Neural progenitor cell (in vitro differentiated cells): ENCODE measurements around the gene DLL3. TPM values are rescaled to one million over a fixed set of nuclear protein-coding genes. Genes with fewer than 3 reads are reported as not detected.

ENCODE experiments used
- DNase-seq: peaks from one replicate; pipeline ENCODE4 v3.0.0-alpha.2; 2016; ENCODE audit warnings: low spot score
- H2AFZ ChIP-seq: fragments of 200-600 bp; sonication (generic); replicated peaks from 2 replicates; pipeline ENCODE4 v1.6.1; 2016; ENCODE audit warnings: antibody characterized with exemption
- H3F3A ChIP-seq: fragments of 200-600 bp; sonication (generic); 2 replicates; pipeline ENCODE4 v1.6.1; 2016; ENCODE audit warnings: antibody characterized with exemption, low read depth
- H3K27ac ChIP-seq: fragments of 200-600 bp; sonication (generic); 2 replicates; pipeline ENCODE4 v1.5.1; 2016; ENCODE audit warnings: mild to moderate bottlenecking
- H3K27me3 ChIP-seq: fragments of 200-600 bp; sonication (generic); 2 replicates; pipeline ENCODE4 v1.6.1; 2016; ENCODE audit warnings: mild to moderate bottlenecking, moderate library complexity
- H3K36me3 ChIP-seq: fragments of 200-600 bp; sonication (generic); 2 replicates; pipeline ENCODE4 v1.5.1; 2016
- H3K4me1 ChIP-seq: fragments of 200-600 bp; sonication (generic); 2 replicates; pipeline ENCODE4 v1.6.1; 2016; ENCODE audit warnings: mixed run types
- H3K4me2 ChIP-seq: fragments of 200-600 bp; sonication (generic); 2 replicates; pipeline ENCODE4 v1.6.1; 2016
- H3K4me3 ChIP-seq: fragments of 200-600 bp; sonication (generic); 2 replicates; pipeline ENCODE4 v1.5.1; 2016
- H3K79me2 ChIP-seq: fragments of 200-600 bp; sonication (generic); 2 replicates; pipeline ENCODE4 v1.6.1; 2016; ENCODE audit warnings: low read depth
- H3K9ac ChIP-seq: fragments of 200-600 bp; sonication (generic); 2 replicates; pipeline ENCODE4 v1.6.1; 2016
- H3K9me3 ChIP-seq: fragments of 200-600 bp; sonication (generic); 2 replicates; pipeline ENCODE4 v1.5.1; 2016; ENCODE audit warnings: low read depth
- H4K20me1 ChIP-seq: fragments of 200-600 bp; sonication (generic); 2 replicates; pipeline ENCODE4 v1.6.1; 2016; ENCODE audit warnings: low read depth
- H3K27ac Mint-ChIP-seq: 3 replicates; pipeline ENCODE4 v1.8.0; 2021; ENCODE audit warnings: mixed read lengths
- H3K27me3 Mint-ChIP-seq: 2 replicates; pipeline ENCODE4 v1.8.0; 2022; ENCODE audit warnings: low read depth, mild to moderate bottlenecking, inconsistent platforms, moderate library complexity, mixed read lengths; ENCODE audit not compliant: insufficient read depth
- H3K36me3 Mint-ChIP-seq: 3 replicates; pipeline ENCODE4 v1.8.0; 2021; ENCODE audit warnings: mixed read lengths
- H3K4me1 Mint-ChIP-seq: 3 replicates; pipeline ENCODE4 v1.8.0; 2021; ENCODE audit warnings: mixed read lengths
- H3K4me3 Mint-ChIP-seq: 3 replicates; pipeline ENCODE4 v1.8.0; 2021; ENCODE audit warnings: mild to moderate bottlenecking, moderate library complexity, mixed read lengths
- H3K9me3 Mint-ChIP-seq: 3 replicates; pipeline ENCODE4 v1.8.0; 2020; ENCODE audit warnings: mixed read lengths
- EZH2 ChIP-seq: fragments of 200-600 bp; sonication (generic); IDR thresholded peaks from 2 replicates; pipeline ENCODE4 v1.6.1; 2017; ENCODE audit warnings: antibody characterized with exemption, mild to moderate bottlenecking, moderate library complexity
- EZH2phosphoT487 ChIP-seq: fragments of 200-600 bp; sonication (generic); IDR thresholded peaks from 2 replicates; pipeline ENCODE4 v1.6.1; 2017; ENCODE audit warnings: antibody characterized with exemption
- total RNA-seq: library from RNA; depleted of rRNA; stranded (reverse); fragments of >200 nt; gene quantifications from 2 replicates; pipeline ENCODE4 v1.2.3, GENCODE V29; 2015; ENCODE audit warnings: low replicate concordance
- TF ChIP-seq, protein P1 (sequence below): fragments of 200-600 bp; sonication (generic); IDR thresholded peaks from 2 replicates; pipeline ENCODE4 v1.5.1; 2017; ENCODE audit warnings: antibody characterized with exemption, mild to moderate bottlenecking

Gene DLL3
- total RNA-seq, 1 donor from 2014 or later: 0.37 TPM

DNA sequence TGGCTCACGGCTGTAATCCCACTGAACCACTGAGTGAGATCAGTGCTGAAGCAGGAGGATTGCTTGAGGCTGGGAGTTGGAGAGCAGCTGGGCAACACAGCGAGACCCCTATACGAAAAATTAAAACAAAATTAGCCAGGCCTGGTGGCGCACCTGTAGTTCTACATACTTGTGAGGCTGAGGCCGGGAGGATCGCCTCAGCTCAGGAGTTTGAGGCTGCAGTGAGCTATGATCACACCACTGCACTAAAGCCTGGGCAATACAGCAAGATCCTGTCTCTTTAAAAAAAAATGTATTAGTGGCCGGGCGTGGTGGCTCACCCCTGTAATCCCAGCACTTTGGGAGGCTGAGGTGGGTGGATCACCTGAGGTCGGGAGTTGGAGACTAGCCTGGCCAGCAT is 9.9 kb downstream of the DLL3 start:
- H3K27me3 ChIP-seq: peaks cover 75% of the 10 kb centered on the region
- no peak overlapping the region for H3K4me3 ChIP-seq

DNA sequence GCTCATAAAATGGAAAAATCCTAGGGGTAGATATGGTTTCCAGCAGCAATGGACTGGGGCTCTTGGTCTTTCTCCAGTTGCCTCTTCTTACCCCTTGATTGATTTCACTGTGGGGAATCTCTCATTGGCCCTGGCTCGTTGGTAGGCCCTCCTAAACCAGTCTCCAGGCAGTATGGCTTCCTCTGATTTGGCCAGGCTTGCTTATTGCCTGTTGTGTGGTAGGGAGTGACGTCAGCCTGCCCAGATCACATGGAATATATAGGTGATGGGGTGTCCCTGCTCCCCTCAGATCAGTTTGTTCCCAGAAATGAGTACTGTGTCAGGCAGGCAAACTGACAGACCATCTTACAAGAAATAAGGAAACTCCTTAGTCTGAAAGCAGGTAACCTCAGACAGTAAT is 10.5 kb downstream of the DLL3 start:
- Histone ChIP-seq H3K79me2 (no peaks in the 10 kb centered on the region), H3K36me3 (no peaks in the 10 kb centered on the region), H3K27me3 (peaks cover 75% of the 10 kb centered on the region), H3K27ac (no peak overlapping the region), H3K9ac (no peak overlapping the region), H3F3A (peaks cover 28% of the 10 kb centered on the region), H2AFZ (no peak overlapping the region), H3K9me3 (no peaks in the 10 kb centered on the region), H3K4me3 (no peak overlapping the region), H4K20me1 (no peaks in the 10 kb centered on the region), H3K4me1 (peaks cover 3% of the 10 kb centered on the region), H3K4me2 (no peak overlapping the region)
- Mint-ChIP-seq H3K4me3 (peak overlapping the region; percentile 60), H3K9me3 (peaks cover 9% of the 10 kb centered on the region), H3K4me1 (peaks cover 14% of the 10 kb centered on the region), H3K36me3 (no peaks in the 10 kb centered on the region), H3K27me3 (peaks cover 62% of the 10 kb centered on the region), H3K27ac (no peak overlapping the region)
- no peak for TF ChIP-seq EZH2phosphoT487
- TF ChIP-seq, protein P1, sequence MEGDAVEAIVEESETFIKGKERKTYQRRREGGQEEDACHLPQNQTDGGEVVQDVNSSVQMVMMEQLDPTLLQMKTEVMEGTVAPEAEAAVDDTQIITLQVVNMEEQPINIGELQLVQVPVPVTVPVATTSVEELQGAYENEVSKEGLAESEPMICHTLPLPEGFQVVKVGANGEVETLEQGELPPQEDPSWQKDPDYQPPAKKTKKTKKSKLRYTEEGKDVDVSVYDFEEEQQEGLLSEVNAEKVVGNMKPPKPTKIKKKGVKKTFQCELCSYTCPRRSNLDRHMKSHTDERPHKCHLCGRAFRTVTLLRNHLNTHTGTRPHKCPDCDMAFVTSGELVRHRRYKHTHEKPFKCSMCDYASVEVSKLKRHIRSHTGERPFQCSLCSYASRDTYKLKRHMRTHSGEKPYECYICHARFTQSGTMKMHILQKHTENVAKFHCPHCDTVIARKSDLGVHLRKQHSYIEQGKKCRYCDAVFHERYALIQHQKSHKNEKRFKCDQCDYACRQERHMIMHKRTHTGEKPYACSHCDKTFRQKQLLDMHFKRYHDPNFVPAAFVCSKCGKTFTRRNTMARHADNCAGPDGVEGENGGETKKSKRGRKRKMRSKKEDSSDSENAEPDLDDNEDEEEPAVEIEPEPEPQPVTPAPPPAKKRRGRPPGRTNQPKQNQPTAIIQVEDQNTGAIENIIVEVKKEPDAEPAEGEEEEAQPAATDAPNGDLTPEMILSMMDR: no peak
- no peak for TF ChIP-seq EZH2
- no peak for DNase-seq

More for the DNA sequence above, 9.9 kb downstream of the DLL3 start:
- no peaks in the 10 kb centered on the region for H3K9me3 ChIP-seq
- no peaks in the 10 kb centered on the region for H3K36me3 ChIP-seq
- TF ChIP-seq, protein P1: no peak
- no peak for TF ChIP-seq EZH2phosphoT487
- TF ChIP-seq EZH2: no peak
- H3K4me1 ChIP-seq: peaks cover 3% of the 10 kb centered on the region
- Mint-ChIP-seq H3K4me1 (peaks cover 15% of the 10 kb centered on the region), H3K9me3 (peaks cover 9% of the 10 kb centered on the region), H3K36me3 (no peaks in the 10 kb centered on the region), H3K4me3 (no peak overlapping the region), H3K27ac (no peak overlapping the region), H3K27me3 (peaks cover 58% of the 10 kb centered on the region)
- H3K9ac ChIP-seq: no peak overlapping the region
- H3F3A ChIP-seq: peaks cover 23% of the 10 kb centered on the region
- no peaks in the 10 kb centered on the region for H3K79me2 ChIP-seq
- H2AFZ ChIP-seq: no peak overlapping the region
- H4K20me1 ChIP-seq: no peaks in the 10 kb centered on the region
- H3K27ac ChIP-seq: no peak overlapping the region
- no peak for DNase-seq
- peak overlapping the region; percentile 67 for H3K4me2 ChIP-seq

DNA sequence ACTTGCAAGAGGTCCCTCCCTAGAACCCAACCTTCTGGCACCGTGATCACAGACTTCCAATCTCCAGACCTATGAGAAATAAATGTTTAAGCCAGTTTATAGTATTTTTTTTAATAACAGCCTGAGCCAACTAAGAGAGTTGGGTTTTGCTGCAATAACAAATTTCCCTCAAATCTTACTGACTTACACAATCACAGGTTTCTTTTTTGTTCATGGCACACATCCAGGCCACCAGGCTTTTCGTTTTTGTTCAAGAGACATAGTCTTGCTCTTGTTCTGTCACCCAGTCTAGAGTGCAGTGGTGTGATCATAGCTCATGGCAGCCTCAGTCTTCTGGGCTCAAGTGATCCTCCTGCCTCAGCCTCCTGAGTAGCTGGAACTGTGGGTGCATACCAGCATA is 14.2 kb downstream of the DLL3 start:
- H3K79me2 ChIP-seq: peaks cover 14% of the 10 kb centered on the region
- peaks cover 5% of the 10 kb centered on the region for H3K4me1 ChIP-seq
- Mint-ChIP-seq H3K4me1 (peaks cover 12% of the 10 kb centered on the region), H3K9me3 (peaks cover 3% of the 10 kb centered on the region), H3K4me3 (no peak overlapping the region), H3K36me3 (no peaks in the 10 kb centered on the region), H3K27ac (no peak overlapping the region), H3K27me3 (peaks cover 63% of the 10 kb centered on the region)
- H3K9me3 ChIP-seq: no peaks in the 10 kb centered on the region
- H3K27me3 ChIP-seq: peaks cover 64% of the 10 kb centered on the region
- peaks cover 24% of the 10 kb centered on the region for H3F3A ChIP-seq
- H3K4me2 ChIP-seq: no peak overlapping the region
- H4K20me1 ChIP-seq: no peaks in the 10 kb centered on the region
- no peak overlapping the region for H3K27ac ChIP-seq
- TF ChIP-seq EZH2phosphoT487: no peak
- H3K4me3 ChIP-seq: no peak overlapping the region
- no peak overlapping the region for H3K9ac ChIP-seq
- no peaks in the 10 kb centered on the region for H3K36me3 ChIP-seq
- DNase-seq: no peak
- H2AFZ ChIP-seq: no peak overlapping the region

DNA sequence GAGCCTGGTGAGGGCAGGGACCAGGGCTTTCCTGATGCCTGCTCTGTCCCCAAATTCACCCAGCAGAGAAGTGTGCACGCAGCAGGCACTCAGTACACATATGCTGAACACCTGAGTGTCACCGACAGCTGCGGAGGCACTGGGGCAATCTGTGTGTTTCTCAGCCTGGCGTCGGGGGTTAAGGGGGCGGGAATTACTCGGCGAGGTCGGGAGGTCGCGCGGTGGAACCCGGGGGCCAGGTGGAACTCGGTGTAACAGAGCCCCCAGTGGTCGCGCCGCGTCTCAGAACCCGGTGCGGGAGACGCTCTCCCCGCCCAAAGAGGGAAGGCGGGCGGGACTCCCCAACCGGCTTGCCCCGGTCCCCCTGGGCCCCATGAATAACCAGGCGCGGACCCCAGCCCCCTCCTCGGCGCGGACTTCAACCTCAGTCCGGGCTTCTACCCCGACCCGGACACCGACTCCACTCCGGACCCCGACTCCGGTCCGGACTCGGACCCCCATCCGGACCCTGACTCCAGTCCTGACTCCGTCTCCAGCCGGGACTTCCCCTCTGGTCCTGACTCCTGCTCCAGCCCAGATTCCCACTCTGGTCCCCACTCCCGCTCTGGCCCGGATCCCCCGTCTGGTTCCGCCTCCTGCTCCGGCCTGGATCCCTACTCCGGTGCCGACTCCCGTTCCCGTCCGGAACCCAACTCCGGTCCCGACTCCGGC is 16.2 kb downstream of the DLL3 start, which contains the start of gene SELENOV:
Gene SELENOV, plus strand, starts transcription at position 300 of the 711 bp plus-strand sequence. Its CDS starts 74 bp downstream, at position 374.
- Mint-ChIP-seq H3K9me3 (peaks cover 3% of the 10 kb centered on the region), H3K4me1 (peaks cover 19% of the 10 kb centered on the region), H3K27me3 (peaks cover 56% of the 10 kb centered on the region), H3K36me3 (no peaks in the 10 kb centered on the region), H3K4me3 (peak within 1 kb of the TSS; percentile 83), H3K27ac (no peak within 1 kb of the TSS)
- Histone ChIP-seq H3K4me2 (peak within 1 kb of the TSS; percentile 95), H3K9ac (peak within 1 kb of the TSS; percentile 47), H3K9me3 (no peaks in the 10 kb centered on the region), H3K4me3 (peak within 1 kb of the TSS; percentile 94), H3K36me3 (no peaks in the 10 kb centered on the region), H2AFZ (peak within 1 kb of the TSS; percentile 95), H4K20me1 (peaks cover 4% of the 10 kb centered on the region), H3K79me2 (peaks cover 14% of the 10 kb centered on the region), H3K27me3 (peaks cover 44% of the 10 kb centered on the region), H3K27ac (no peak within 1 kb of the TSS), H3F3A (peaks cover 31% of the 10 kb centered on the region), H3K4me1 (peaks cover 4% of the 10 kb centered on the region)
- no peak for TF ChIP-seq EZH2
- TF ChIP-seq, protein P1: peak; percentile 51
- peak; percentile 87 for DNase-seq
